ENCODE measurements around the gene LYRM1. TPM values are rescaled to one million over a fixed set of nuclear protein-coding genes. Genes with fewer than 3 reads are reported as not detected.

LYRM1 gene
- total and polyA plus RNA-seq, 2 of the 8 experiments (the other 6 are each of a cell fraction or from before 2014, with no cell fraction given) = 11.6 to 13.4 TPM

GRCh38 chr16:20873331-20873730, 27.2 kb upstream of the LYRM1 start:
- no peak overlapping the region for H3K4me2 ChIP-seq (ENCODE audit: insufficient read depth in 1 of 2, low read depth in 2 of 2, low read length in 2 of 2)
- no peak overlapping the region for H2BK120ac ChIP-seq (replicated peaks; ENCODE audit: low read depth, low read length)
- no peak overlapping the region for H3K14ac ChIP-seq (ENCODE audit: insufficient read length)
- H3K4ac ChIP-seq (replicated peaks; ENCODE audit: insufficient read length, low read depth, low read length) = no peak overlapping the region
- FAIRE-seq (no peak), DNase-seq (ENCODE audit: low read depth in 1 of 2, low spot score in 2 of 2) (no peak)
- H3K27ac ChIP-seq (ENCODE audit: low read depth, low read length) = no peak overlapping the region
- H3K79me2 ChIP-seq (ENCODE audit: control insufficient read depth in 1 of 2, insufficient read depth in 2 of 2, low read length in 2 of 2) = peaks cover 9 to 81% of the 10 kb centered on the region in 2 experiments; a peak in 3 of 4 replicates
- H4K91ac ChIP-seq (replicated peaks; ENCODE audit: insufficient read length, low read length) = no peak overlapping the region
- no peak overlapping the region for H3K9ac ChIP-seq (replicated peaks in 1 of 4; ENCODE audit: extremely low read depth in 1 of 4, low read depth in 3 of 4, low read length in 3 of 4)
- no peak overlapping the region for H2BK12ac ChIP-seq (ENCODE audit: low read depth, low read length)
- peaks cover 0 to 1% (median 0%) of the 10 kb centered on the region in 4 experiments; a peak in 1 of 7 replicates for H3K4me1 ChIP-seq (replicated peaks in 1 of 4; ENCODE audit: control insufficient read depth in 3 of 4, insufficient read depth in 4 of 4, low read length in 3 of 4)
- H3K4me3 ChIP-seq (ENCODE audit: extremely low read depth in 1 of 4, insufficient read depth in 2 of 4, low read depth in 3 of 4, low read length in 4 of 4) = no peak overlapping the region
- H2BK20ac ChIP-seq (ENCODE audit: low read length) = no peak overlapping the region
- H3K56ac ChIP-seq (replicated peaks; ENCODE audit: insufficient read length, low read depth, low read length) = no peak overlapping the region
- no peaks in the 10 kb centered on the region for H3K9me3 ChIP-seq (ENCODE audit: insufficient read depth in 2 of 2, low read depth in 1 of 2, low read length in 1 of 2)
- no peaks in the 10 kb centered on the region for H3K23me2 ChIP-seq (ENCODE audit: low read depth, low read length)
- no peak overlapping the region for H4K5ac ChIP-seq (ENCODE audit: insufficient read length, low read depth, low read length)
- H2AFZ ChIP-seq (ENCODE audit: low read length) = no peak overlapping the region
- H4K8ac ChIP-seq (ENCODE audit: extremely low read depth, insufficient read depth, low read length) = no peak overlapping the region
- POLR2A ChIA-PET (ENCODE audit: partially characterized antibody) = interaction anchor here (1.4 to 1.7 kb wide), 2 partner anchors 10 to 27 kb away, joined by 3 read pairs; partner anchors contain the start of genes DCUN1D3 and LYRM1
- 94% methylated on average over 3 of the region's 3 CpGs; no CpG with 5 or more reads in 1 of the 2 experiments for WGBS, 2 experiments (ENCODE audit: extremely low coverage in 1 of 2, insufficient coverage in 1 of 2, insufficient read length in 1 of 2, insufficient replicate concordance in 2 of 2, low coverage in 1 of 2, low lambda C conversion rate in 2 of 2, missing lambda C conversion rate in 1 of 2)
- no peak overlapping the region for H3K18ac ChIP-seq (ENCODE audit: extremely low read depth, low read length)
- TF ChIP-seq TBP (IDR thresholded peaks at IDR 0.05; ENCODE audit: low read depth, low read length) (no peak), JUND (IDR thresholded peaks at IDR 0.05; ENCODE audit: low read length) (no peak), SRF (IDR thresholded peaks at IDR 0.05; ENCODE audit: low read depth, low read length) (no peak), CEBPB (IDR thresholded peaks at IDR 0.05; ENCODE audit: low read depth, low read length) (no peak), KDM5A (IDR thresholded peaks at IDR 0.05; ENCODE audit: low read length) (no peak)
- no peak overlapping the region for H3K23ac ChIP-seq (ENCODE audit: insufficient read length)
- CTCF ChIA-PET (ENCODE audit: partially characterized antibody) = interaction anchor here (0.9 to 4.2 kb wide), 5 partner anchors 18 to 404 kb away, joined by 3 to 23 read pairs (median 3); no protein-coding TSS in a partner anchor
- no peak overlapping the region for H2BK15ac ChIP-seq (ENCODE audit: low read length)
- H4K20me1 ChIP-seq (replicated peaks in 1 of 2; ENCODE audit: control insufficient read depth in 1 of 2, insufficient read depth in 2 of 2, low read length in 2 of 2) = peaks cover 0 to 4% of the 10 kb centered on the region in 2 experiments
- no peaks in the 10 kb centered on the region for H3K27me3 ChIP-seq (replicated peaks in 1 of 4; ENCODE audit: control insufficient read depth in 3 of 4, extremely low read depth in 1 of 4, insufficient read depth in 3 of 4, low read length in 3 of 4)
- no peaks in the 10 kb centered on the region for H3K36me3 ChIP-seq (ENCODE audit: control insufficient read depth in 2 of 4, insufficient read depth in 4 of 4, low read length in 3 of 4)
- no peak overlapping the region for H2AK5ac ChIP-seq (ENCODE audit: low read depth, low read length)
- no peak overlapping the region for H2BK5ac ChIP-seq (ENCODE audit: low read depth, low read length)
- H3K79me1 ChIP-seq (ENCODE audit: low read depth, low read length) = peaks cover 5% of the 10 kb centered on the region; the same call in 1 of the 2 replicates
